ENCODE data around the gene PVALB.

- TF ChIP-seq RXRA (IDR thresholded peaks at IDR 0.05), result no peak
- no peak for TF ChIP-seq CTCF (IDR thresholded peaks at IDR 0.05; ENCODE audit: low read depth, low read length, missing input control)
- no peak for TF ChIP-seq TAF1 (conservative IDR thresholded peaks at IDR 0.05)
- no peak for TF ChIP-seq REST (IDR thresholded peaks at IDR 0.05)
- TF ChIP-seq YY1 (IDR thresholded peaks at IDR 0.05), result no peak
- TF ChIP-seq ZBTB33 (IDR thresholded peaks at IDR 0.05), result no peak
- TF ChIP-seq ATF3 (IDR thresholded peaks at IDR 0.05), result no peak
- TF ChIP-seq RAD21 (IDR thresholded peaks at IDR 0.05), result no peak
- TF ChIP-seq EGR1 (IDR thresholded peaks at IDR 0.05; ENCODE audit: low read depth in 2 of 2), result no peak
- no peak for TF ChIP-seq JUND (IDR thresholded peaks at IDR 0.05)
- TF ChIP-seq SP1 (IDR thresholded peaks at IDR 0.05), result no peak
Measured at GRCh38 chr22:36846271-36846670, 29.4 kb upstream of the PVALB start.

All from liver (tissue), 3 donors.